Effector CD4-positive, alpha-beta T cell (primary cell): ENCODE data around the gene SLC2A9.

Experiments
- DNase-seq: peaks from one replicate; pipeline ENCODE4 v3.0.0-alpha.2; 2020

The SLC2A9 gene

GRCh38 chr4:10041036-10041435 is 19.7 kb upstream of the SLC2A9 start:
- DNase-seq = no peak

GRCh38 chr4:10040049-10040892 is 19.0 kb upstream of the SLC2A9 start:
- DNase-seq = no peak

GRCh38 chr4:10036807-10037342 is 15.6 kb upstream of the SLC2A9 start:
- no peak for DNase-seq

GRCh38 chr4:10035130-10035529 is 13.8 kb upstream of the SLC2A9 start:
- no peak for DNase-seq

GRCh38 chr4:10034612-10035104 is 13.4 kb upstream of the SLC2A9 start:
- DNase-seq = no peak

- DNase-seq = no peak
Measured at GRCh38 chr4:10034136-10034535, 12.8 kb upstream of the SLC2A9 start.

- no peak for DNase-seq
Measured at GRCh38 chr4:10033191-10033881, 12.0 kb upstream of the SLC2A9 start.

GRCh38 chr4:10032625-10033024 is 11.3 kb upstream of the SLC2A9 start:
- no peak for DNase-seq

GRCh38 chr4:10031668-10032590 is 10.6 kb upstream of the SLC2A9 start:
- DNase-seq = no peak

GRCh38 chr4:10030972-10031667 is 9.8 kb upstream of the SLC2A9 start:
- DNase-seq = no peak

- DNase-seq = no peak
Measured at GRCh38 chr4:10029403-10029802, 8.1 kb upstream of the SLC2A9 start.

- DNase-seq = no peak
Measured at GRCh38 chr4:10028910-10029309, 7.6 kb upstream of the SLC2A9 start.

GRCh38 chr4:10026485-10026884 is 5.2 kb upstream of the SLC2A9 start:
- no peak for DNase-seq

- DNase-seq = no peak
Measured at GRCh38 chr4:10025230-10025806, 4.0 kb upstream of the SLC2A9 start.

- no peak for DNase-seq
Measured at GRCh38 chr4:10024303-10024702, 3.0 kb upstream of the SLC2A9 start.

GRCh38 chr4:10023806-10024205 is 2.5 kb upstream of the SLC2A9 start:
- no peak for DNase-seq

GRCh38 chr4:10023050-10023419 is 1.7 kb upstream of the SLC2A9 start:
- DNase-seq = no peak

- no peak for DNase-seq
Measured at GRCh38 chr4:10022346-10023049, 1.2 kb upstream of the SLC2A9 start.

- DNase-seq = no peak
Measured at GRCh38 chr4:10021653-10022023, 341 bp upstream of the SLC2A9 start.

- DNase-seq = no peak
Measured at GRCh38 chr4:10020106-10020505, 1.2 kb downstream of the SLC2A9 start.

- DNase-seq = no peak
Measured at GRCh38 chr4:10019521-10020051, 1.7 kb downstream of the SLC2A9 start.
